GM19397 (cell line): ENCODE results near the gene CD1B.
"Not testable (repeated sequence)": the region's sequence is repeated elsewhere in the genome, so short reads cannot be mapped to it uniquely, and the experiment has no call there.

Source experiments
- ATAC-seq: cut with Tn5 transposase; IDR thresholded peaks from one replicate; pipeline ENCODE4 v1.9.1; 2021; ENCODE audit warnings: mild to moderate bottlenecking, moderate library complexity; ENCODE audit not compliant: unreplicated experiment

Gene CD1B

GRCh38 chr1:158331481-158332150, at the start of gene CD1B:
Gene CD1B, minus strand, starts transcription at chr1:158331531. Its CDS starts 108 bp downstream, at chr1:158331423.
- no peak for ATAC-seq

DNA sequence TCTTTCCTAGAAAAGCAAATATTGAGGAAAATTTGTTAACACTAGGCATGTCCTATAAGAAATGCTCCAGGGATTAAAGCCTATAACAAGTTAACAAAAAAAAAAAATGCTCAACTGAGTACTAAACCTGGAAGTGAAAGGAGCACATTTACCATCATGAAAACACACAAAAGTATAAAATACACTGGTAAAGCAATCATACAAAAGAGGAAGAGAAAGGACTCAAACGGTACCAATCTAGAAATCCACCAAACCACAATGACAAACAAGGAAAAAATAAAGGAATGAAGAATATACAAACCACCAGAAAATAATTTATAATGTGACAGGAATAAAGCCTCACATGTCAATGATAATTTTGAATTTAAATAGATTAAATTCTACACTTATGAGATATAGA, 43.5 kb upstream of the CD1B start:
- ATAC-seq = no peak

GRCh38 chr1:158374101-158374500, 42.8 kb upstream of the CD1B start:
- ATAC-seq = not testable (repeated sequence)

- ATAC-seq = peak; percentile 94
Observed at GRCh38 chr1:158371188-158371953, 40.0 kb upstream of the CD1B start.

- no peak for ATAC-seq
Observed at GRCh38 chr1:158366783-158367182, 35.5 kb upstream of the CD1B start.

DNA sequence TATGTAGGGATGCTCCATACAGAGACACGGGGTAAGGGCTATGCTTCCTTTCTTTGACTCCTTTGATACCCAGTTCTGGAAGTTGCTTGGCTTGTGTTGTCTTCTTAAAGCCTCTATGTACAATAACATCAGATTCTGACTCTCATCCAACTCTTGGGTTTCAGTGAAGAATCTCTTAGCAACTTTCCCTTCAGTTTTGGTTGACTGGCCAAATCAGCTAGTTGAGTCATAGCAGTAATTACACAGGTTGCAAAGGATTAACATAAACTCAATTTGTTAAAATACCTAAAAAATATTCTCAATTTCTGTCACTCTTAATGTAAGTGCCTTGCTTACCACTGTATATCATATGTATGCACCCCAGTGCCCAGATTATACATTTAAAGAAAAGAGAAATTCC, 31.6 kb upstream of the CD1B start:
- no peak for ATAC-seq

DNA sequence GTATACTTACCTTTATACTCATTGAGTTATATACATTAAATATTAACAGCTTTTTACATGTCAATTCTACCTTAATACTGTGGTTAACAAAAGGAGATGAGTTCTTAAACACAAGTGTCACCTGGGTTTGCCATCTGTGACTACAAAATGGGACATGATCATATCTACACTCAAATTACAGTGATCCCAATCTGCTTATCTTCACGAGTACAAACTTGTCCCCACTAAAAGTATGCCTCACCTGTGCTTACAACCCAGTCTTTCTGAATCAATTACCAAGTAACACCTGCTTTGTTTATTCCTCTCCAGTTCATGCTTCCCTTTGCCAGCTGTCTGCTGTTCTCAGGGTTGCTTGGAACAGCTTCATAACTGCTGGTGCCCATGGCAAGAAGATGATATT, 31.2 kb upstream of the CD1B start:
- ATAC-seq = no peak

DNA sequence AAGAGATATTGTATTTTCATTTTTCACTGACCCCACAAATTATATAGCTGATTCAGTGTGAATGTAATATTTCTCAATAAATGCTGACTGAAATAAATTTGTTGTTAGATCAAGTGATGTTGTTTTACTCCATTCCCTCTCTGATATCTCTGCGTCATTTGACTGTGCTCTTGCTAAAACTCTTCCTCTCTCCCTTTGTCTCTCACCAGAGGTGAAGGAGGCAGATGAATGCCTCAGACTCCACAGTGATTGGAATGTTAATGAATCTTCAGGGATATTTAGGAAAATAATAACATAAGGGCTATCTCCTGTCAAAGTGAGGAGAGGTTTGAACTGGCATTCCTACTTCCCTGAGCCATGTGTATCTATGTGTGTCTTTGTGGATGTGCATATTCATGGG, 26.1 kb upstream of the CD1B start:
- no peak for ATAC-seq

DNA sequence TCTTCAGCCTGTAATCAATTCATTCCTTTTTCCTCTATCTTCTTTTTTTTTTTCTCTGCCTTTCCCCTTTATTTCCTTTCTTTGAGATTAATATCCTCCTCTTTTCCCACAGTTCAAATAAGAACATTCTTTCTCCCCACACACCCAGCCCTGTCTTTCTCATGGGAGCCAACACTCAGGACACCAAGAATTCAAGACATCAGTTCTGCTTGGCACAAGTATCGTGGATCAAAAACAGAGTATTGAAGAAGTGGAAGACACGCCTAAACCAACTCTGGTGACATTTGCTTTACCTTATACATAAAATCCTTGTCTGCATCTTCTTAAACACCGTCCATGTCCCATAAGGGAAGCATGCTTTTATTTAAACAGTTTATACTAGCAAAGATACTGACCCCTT, 25.3 kb upstream of the CD1B start:
- ATAC-seq = no peak

DNA sequence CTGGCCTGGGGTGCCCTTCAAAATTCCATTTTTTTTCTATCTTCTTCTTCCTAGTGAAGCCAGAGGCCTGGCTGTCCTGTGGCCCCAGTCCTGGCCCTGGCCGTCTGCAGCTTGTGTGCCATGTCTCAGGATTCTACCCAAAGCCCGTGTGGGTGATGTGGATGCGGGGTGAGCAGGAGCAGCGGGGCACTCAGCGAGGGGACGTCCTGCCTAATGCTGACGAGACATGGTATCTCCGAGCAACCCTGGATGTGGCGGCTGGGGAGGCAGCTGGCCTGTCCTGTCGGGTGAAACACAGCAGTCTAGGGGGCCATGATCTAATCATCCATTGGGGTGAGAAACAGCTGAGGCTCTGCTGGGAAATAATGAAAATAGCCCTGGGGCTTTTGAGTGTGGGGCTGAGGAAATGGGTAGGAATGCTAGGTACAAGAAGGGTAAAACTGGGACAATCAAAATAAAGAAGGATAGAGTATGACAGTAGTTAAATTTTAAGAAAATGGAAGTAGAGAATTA, 24.5 kb upstream of the CD1B start:
- ATAC-seq = no peak

DNA sequence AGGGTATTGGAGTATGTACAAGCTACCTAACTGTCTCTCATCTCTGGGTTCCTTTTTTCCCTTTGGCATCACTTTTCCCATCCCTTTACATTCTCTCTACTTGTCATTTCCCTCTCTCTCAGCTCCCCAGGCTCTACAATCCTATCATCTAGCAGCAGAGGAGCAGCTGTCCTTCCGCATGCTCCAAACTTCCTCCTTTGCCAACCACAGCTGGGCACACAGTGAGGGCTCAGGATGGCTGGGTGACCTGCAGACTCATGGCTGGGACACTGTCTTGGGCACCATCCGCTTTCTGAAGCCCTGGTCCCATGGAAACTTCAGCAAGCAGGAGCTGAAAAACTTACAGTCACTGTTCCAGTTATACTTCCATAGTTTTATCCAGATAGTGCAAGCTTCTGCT, 22.9 kb upstream of the CD1B start:
- ATAC-seq = no peak

GRCh38 chr1:158353303-158354075, 22.2 kb upstream of the CD1B start, which contains the start of gene CD1E:
Gene CD1E, plus strand, starts transcription at chr1:158353894. Its CDS starts 95 bp downstream, at chr1:158353989.
- no peak for ATAC-seq

- not testable (repeated sequence) for ATAC-seq
Observed at GRCh38 chr1:158348946-158349345, 17.6 kb upstream of the CD1B start.

DNA sequence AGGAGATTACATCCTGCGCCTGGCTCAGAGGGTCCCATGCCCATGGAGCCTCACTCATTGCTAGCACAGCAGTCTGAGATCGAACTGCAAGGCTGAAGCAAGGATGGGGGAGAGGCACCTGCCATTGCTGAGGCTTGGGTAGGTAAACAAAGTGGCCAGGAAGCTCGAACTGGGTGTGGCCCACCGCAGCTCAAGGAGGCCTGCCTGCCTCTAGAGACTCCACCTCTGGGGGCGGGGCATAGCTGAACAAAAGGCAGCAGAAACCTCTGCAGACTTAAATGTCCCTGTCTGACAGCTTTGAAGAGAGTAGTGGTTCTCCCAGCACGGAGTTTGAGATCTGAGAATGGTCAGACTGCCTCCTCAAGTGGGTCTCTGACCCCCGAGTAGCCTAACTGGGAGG, 5.1 kb upstream of the CD1B start:
- ATAC-seq = not testable (repeated sequence)

- ATAC-seq = no peak
Observed at GRCh38 chr1:158335213-158335532, 3.8 kb upstream of the CD1B start.

DNA sequence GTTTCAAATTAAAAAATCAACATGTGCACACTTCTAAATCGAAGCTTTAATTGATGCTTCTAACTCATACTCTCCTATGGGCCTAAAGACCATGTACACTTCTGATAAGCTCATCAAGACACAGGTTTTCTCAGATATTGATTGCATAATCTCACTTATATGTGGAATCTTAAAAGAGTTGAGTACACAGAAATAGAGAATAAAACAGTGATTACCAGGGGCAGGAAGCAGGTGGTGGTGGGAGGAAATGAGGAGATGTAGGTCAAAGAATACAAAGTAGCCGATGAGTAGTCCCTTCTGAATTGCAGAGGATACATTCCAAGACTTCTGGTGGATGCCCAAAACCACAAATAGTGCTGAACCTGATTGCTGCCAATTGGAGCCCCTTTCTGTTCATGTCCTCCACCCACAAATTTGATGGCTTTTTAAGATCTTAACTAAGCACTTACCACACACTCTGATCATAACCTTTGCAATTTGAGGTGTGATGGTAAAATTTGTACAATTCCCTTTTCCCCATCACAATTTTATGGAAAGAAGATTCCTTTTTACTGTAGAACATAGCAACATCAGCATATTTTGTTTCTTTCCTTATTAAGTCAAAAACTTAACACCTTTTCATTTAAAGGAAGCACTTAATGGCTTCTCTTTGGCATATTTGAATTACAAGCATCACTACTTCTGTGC, 3.3 kb upstream of the CD1B start:
- no peak for ATAC-seq

- no peak for ATAC-seq
Observed at GRCh38 chr1:158333405-158334155, 2.2 kb upstream of the CD1B start.

GRCh38 chr1:158331106-158331425, 265 bp downstream of the CD1B start:
- no peak for ATAC-seq

GRCh38 chr1:158330391-158331105, 783 bp downstream of the CD1B start:
- ATAC-seq = no peak

- ATAC-seq = no peak
Observed at GRCh38 chr1:158329733-158330132, 1.6 kb downstream of the CD1B start.
